ENCODE results near the gene HDAC4. TPM values are rescaled to one million over a fixed set of nuclear protein-coding genes. Genes with fewer than 3 reads are reported as not detected.

HDAC4 gene
- total RNA-seq, 1 donor from 2014 or later = 11.8 TPM

DNA sequence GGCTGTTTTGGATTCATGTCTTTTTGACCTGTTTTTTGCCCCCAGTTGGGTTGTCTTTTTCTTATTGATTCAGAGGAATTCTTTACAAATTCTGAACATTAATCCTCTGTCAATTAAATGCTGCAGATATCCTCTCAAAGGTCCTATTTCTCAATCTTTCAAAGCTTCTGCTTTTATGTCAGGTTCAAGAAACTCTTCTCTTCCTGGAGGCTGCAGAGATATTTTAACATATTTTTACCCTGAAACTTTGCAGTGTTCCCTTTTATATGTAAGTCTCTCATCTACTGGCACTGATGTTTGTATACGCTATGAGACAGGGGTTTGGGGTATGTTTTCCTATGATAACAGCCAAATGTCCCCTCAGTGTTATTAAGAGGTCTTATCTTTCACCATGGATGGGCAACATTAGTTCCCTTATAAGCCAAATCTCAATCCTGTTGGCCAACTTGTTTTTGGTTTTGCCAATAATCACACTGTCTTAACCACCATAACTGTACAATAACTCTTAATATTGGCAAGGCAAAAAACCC is 159.3 kb downstream of the HDAC4 start:
- H3K9me3 ChIP-seq (ENCODE audit: insufficient read depth, low read depth, low read length) = no peaks in the 10 kb centered on the region
- TF ChIP-seq EZH2 (IDR thresholded peaks at IDR 0.05; ENCODE audit: insufficient read depth, low read length) = no peak
- TF ChIP-seq, protein P1, sequence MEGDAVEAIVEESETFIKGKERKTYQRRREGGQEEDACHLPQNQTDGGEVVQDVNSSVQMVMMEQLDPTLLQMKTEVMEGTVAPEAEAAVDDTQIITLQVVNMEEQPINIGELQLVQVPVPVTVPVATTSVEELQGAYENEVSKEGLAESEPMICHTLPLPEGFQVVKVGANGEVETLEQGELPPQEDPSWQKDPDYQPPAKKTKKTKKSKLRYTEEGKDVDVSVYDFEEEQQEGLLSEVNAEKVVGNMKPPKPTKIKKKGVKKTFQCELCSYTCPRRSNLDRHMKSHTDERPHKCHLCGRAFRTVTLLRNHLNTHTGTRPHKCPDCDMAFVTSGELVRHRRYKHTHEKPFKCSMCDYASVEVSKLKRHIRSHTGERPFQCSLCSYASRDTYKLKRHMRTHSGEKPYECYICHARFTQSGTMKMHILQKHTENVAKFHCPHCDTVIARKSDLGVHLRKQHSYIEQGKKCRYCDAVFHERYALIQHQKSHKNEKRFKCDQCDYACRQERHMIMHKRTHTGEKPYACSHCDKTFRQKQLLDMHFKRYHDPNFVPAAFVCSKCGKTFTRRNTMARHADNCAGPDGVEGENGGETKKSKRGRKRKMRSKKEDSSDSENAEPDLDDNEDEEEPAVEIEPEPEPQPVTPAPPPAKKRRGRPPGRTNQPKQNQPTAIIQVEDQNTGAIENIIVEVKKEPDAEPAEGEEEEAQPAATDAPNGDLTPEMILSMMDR (IDR thresholded peaks at IDR 0.05; ENCODE audit: insufficient read depth, low read depth, low read length) = no peak
- Mint-ChIP-seq H3K27ac (ENCODE audit: unreplicated experiment) (no peak overlapping the region), H3K4me3 (ENCODE audit: unreplicated experiment) (no peak overlapping the region), H3K9me3 (ENCODE audit: unreplicated experiment) (peaks cover 5% of the 10 kb centered on the region), H3K4me1 (ENCODE audit: low read depth, unreplicated experiment) (peaks cover 8% of the 10 kb centered on the region), H3K27me3 (ENCODE audit: low read depth, unreplicated experiment) (no peaks in the 10 kb centered on the region), H3K36me3 (ENCODE audit: low read depth, unreplicated experiment) (no peaks in the 10 kb centered on the region)
- DNase-seq (ENCODE audit: low read depth) (no peak), FAIRE-seq (no peak)
- H3K4me2 ChIP-seq (ENCODE audit: low read length) = no peak overlapping the region
- H3K27me3 ChIP-seq (ENCODE audit: insufficient read depth, low read length) = no peaks in the 10 kb centered on the region
- no peak overlapping the region for H3K9ac ChIP-seq (ENCODE audit: low read length)
- peaks cover 4% of the 10 kb centered on the region for H3K79me2 ChIP-seq (ENCODE audit: insufficient read depth, low read length)
- H2AFZ ChIP-seq (ENCODE audit: low read depth, low read length) = no peak overlapping the region
- H3K36me3 ChIP-seq (ENCODE audit: insufficient read depth, low read length) = no peaks in the 10 kb centered on the region
- no peak overlapping the region for H3K27ac ChIP-seq (ENCODE audit: low read depth, low read length)
- peaks cover 28% of the 10 kb centered on the region for H4K20me1 ChIP-seq (ENCODE audit: insufficient read depth, low read length)
- no peak overlapping the region for H3K4me3 ChIP-seq (ENCODE audit: insufficient read depth, low read depth, low read length)
- no peaks in the 10 kb centered on the region for H3K4me1 ChIP-seq (ENCODE audit: insufficient read depth, low read length)

DNA sequence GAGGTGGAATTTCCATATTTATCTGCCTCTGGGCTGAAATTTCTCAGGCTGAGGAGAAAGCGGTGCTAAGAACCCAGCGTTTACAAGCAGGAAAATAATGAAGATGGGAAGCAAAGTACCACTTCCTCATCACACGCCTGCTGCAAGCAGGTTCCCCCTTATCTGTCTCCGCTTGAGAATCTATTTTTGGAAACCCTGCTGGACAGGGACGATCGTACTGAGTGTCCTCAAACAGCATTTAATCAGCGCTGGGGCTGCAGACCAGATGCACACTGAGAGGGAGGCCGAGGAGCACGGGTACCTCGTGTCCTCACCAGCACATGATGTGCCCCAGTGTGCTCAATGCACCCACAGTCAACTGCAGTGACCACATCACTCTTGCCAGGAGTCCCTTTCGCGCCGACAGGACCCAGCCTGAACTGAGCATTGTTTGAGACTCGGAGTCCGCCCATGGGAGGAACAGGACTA is 160.4 kb downstream of the HDAC4 start:
- H3K4me1 Mint-ChIP-seq (ENCODE audit: low read depth, unreplicated experiment) = peaks cover 6% of the 10 kb centered on the region
- H4K20me1 ChIP-seq (ENCODE audit: insufficient read depth, low read length) = peaks cover 24% of the 10 kb centered on the region
- peak overlapping the region; percentile 11 for H3K27ac Mint-ChIP-seq (ENCODE audit: unreplicated experiment)

More for the DNA sequence above, 160.4 kb downstream of the HDAC4 start:
- H3K4me2 ChIP-seq (ENCODE audit: low read length) = no peak overlapping the region
- H3K36me3 ChIP-seq (ENCODE audit: insufficient read depth, low read length) = no peaks in the 10 kb centered on the region
- H3K27me3 ChIP-seq (ENCODE audit: insufficient read depth, low read length) = no peaks in the 10 kb centered on the region
- H3K9ac ChIP-seq (ENCODE audit: low read length) = no peak overlapping the region
- DNase-seq (ENCODE audit: low read depth) (no peak), FAIRE-seq (no peak)
- no peaks in the 10 kb centered on the region for H3K27me3 Mint-ChIP-seq (ENCODE audit: low read depth, unreplicated experiment)
- H3K9me3 Mint-ChIP-seq (ENCODE audit: unreplicated experiment) = peaks cover 5% of the 10 kb centered on the region
- H3K9me3 ChIP-seq (ENCODE audit: insufficient read depth, low read depth, low read length) = no peaks in the 10 kb centered on the region
- H3K4me3 Mint-ChIP-seq (ENCODE audit: unreplicated experiment) = no peak overlapping the region
- H3K36me3 Mint-ChIP-seq (ENCODE audit: low read depth, unreplicated experiment) = no peaks in the 10 kb centered on the region
- no peaks in the 10 kb centered on the region for H3K4me1 ChIP-seq (ENCODE audit: insufficient read depth, low read length)
- H3K79me2 ChIP-seq (ENCODE audit: insufficient read depth, low read length) = no peaks in the 10 kb centered on the region
- TF ChIP-seq, protein P1 (IDR thresholded peaks at IDR 0.05; ENCODE audit: insufficient read depth, low read depth, low read length) = no peak
- TF ChIP-seq EZH2 (IDR thresholded peaks at IDR 0.05; ENCODE audit: insufficient read depth, low read length) = no peak
- no peak overlapping the region for H3K4me3 ChIP-seq (ENCODE audit: insufficient read depth, low read depth, low read length)
- H3K27ac ChIP-seq (ENCODE audit: low read depth, low read length) = no peak overlapping the region
- no peak overlapping the region for H2AFZ ChIP-seq (ENCODE audit: low read depth, low read length)
